Loucy (cell line): ENCODE measurements around the gene SMG6.

Source experiments
- H2AFZ ChIP-seq: fragments of 200-600 bp; sonication (generic); 2 replicates; pipeline ENCODE4 v1.6.0; 2016; ENCODE audit warnings: antibody characterized with exemption, mild to moderate bottlenecking, low read length, moderate library complexity
- H3F3A ChIP-seq: fragments of 200-600 bp; 2 replicates; pipeline ENCODE4 v1.6.0; 2016; ENCODE audit warnings: antibody characterized with exemption, low read depth, mild to moderate bottlenecking
- H3K27me3 ChIP-seq: fragments of 200-600 bp; sonication (generic); 2 replicates; pipeline ENCODE4 v1.6.1; 2014; ENCODE audit warnings: low read length, mild to moderate bottlenecking; ENCODE audit not compliant: insufficient read depth, poor library complexity, severe bottlenecking
- H3K36me3 ChIP-seq: fragments of 200-600 bp; sonication (generic); 2 replicates; pipeline ENCODE4 v1.6.1; 2016; ENCODE audit warnings: low read length; ENCODE audit not compliant: insufficient read depth
- H3K4me1 ChIP-seq: fragments of 200-600 bp; sonication (generic); 2 replicates; pipeline ENCODE4 v1.5.1; 2014; ENCODE audit warnings: low read length, mild to moderate bottlenecking; ENCODE audit not compliant: insufficient read depth, poor library complexity, severe bottlenecking
- H3K4me2 ChIP-seq: fragments of 200-600 bp; sonication (generic); 2 replicates; pipeline ENCODE4 v1.6.0; 2014; ENCODE audit warnings: antibody characterized with exemption, low read length, low read depth, mild to moderate bottlenecking; ENCODE audit not compliant: poor library complexity, severe bottlenecking
- H3K4me3 ChIP-seq: fragments of 200-600 bp; sonication (generic); 2 replicates; pipeline ENCODE4 v1.5.1; 2014; ENCODE audit warnings: low read length, mild to moderate bottlenecking, mixed read lengths; ENCODE audit not compliant: poor library complexity, severe bottlenecking
- H3K79me2 ChIP-seq: fragments of 200-600 bp; sonication (generic); 2 replicates; pipeline ENCODE4 v1.6.1; 2014; ENCODE audit warnings: low read length; ENCODE audit not compliant: insufficient read depth
- H3K9ac ChIP-seq: fragments of 200-600 bp; sonication (generic); 2 replicates; pipeline ENCODE4 v1.6.0; 2014; ENCODE audit warnings: mild to moderate bottlenecking, low read depth, low read length, moderate library complexity; ENCODE audit not compliant: poor library complexity, severe bottlenecking
- H3K9me2 ChIP-seq: fragments of 200-600 bp; sonication (generic); replicated peaks from 2 replicates; pipeline ENCODE4 v1.6.1; 2016; ENCODE audit warnings: low read depth, low read length, mixed read lengths
- H3K9me3 ChIP-seq: fragments of 200-600 bp; sonication (generic); 2 replicates; pipeline ENCODE4 v1.6.1; 2014; ENCODE audit warnings: mild to moderate bottlenecking, antibody characterized with exemption, low read length, low read depth; ENCODE audit not compliant: insufficient read depth
- H4K20me1 ChIP-seq: fragments of 200-600 bp; sonication (generic); 2 replicates; pipeline ENCODE4 v1.6.0; 2014; ENCODE audit warnings: antibody characterized with exemption, low read length, mild to moderate bottlenecking; ENCODE audit not compliant: insufficient read depth, poor library complexity, severe bottlenecking
- CTCF ChIP-seq: fragments of 200-600 bp; sonication (generic); conservative IDR thresholded peaks from 2 replicates; pipeline ENCODE4 v1.5.1; 2014; ENCODE audit warnings: mild to moderate bottlenecking, antibody characterized with exemption, low read length
- EZH2phosphoT487 ChIP-seq: fragments of 200-600 bp; IDR thresholded peaks from 2 replicates; pipeline ENCODE4 v1.6.1; 2018; ENCODE audit warnings: antibody characterized with exemption, mild to moderate bottlenecking, moderate library complexity, borderline replicate concordance

The SMG6 gene

GRCh38 chr17:2323629-2324314 is 20.2 kb upstream of the SMG6 start:
- Histone ChIP-seq H2AFZ (no peak overlapping the region), H3K79me2 (peaks cover under 1% of the 10 kb centered on the region; the same call in 1 of the 2 replicates), H4K20me1 (peaks cover 4% of the 10 kb centered on the region), H3K4me2 (no peak overlapping the region), H3K9me2 (no peaks in the 10 kb centered on the region), H3K9ac (no peak overlapping the region), H3K9me3 (no peaks in the 10 kb centered on the region), H3K27me3 (no peaks in the 10 kb centered on the region), H3F3A (no peaks in the 10 kb centered on the region), H3K4me3 (no peak overlapping the region), H3K4me1 (no peaks in the 10 kb centered on the region), H3K36me3 (peaks cover 48% of the 10 kb centered on the region)
- TF ChIP-seq EZH2phosphoT487: no peak
- TF ChIP-seq CTCF: no peak

- TF ChIP-seq EZH2phosphoT487: no peak
- no peak for TF ChIP-seq CTCF
- Histone ChIP-seq H3K9me3 (no peaks in the 10 kb centered on the region), H3F3A (no peaks in the 10 kb centered on the region), H3K36me3 (peaks cover 36% of the 10 kb centered on the region), H3K9ac (no peak overlapping the region), H3K79me2 (no peaks in the 10 kb centered on the region), H3K4me2 (no peak overlapping the region), H3K27me3 (no peaks in the 10 kb centered on the region), H4K20me1 (no peaks in the 10 kb centered on the region), H3K9me2 (no peaks in the 10 kb centered on the region), H2AFZ (no peak overlapping the region), H3K4me3 (no peak overlapping the region), H3K4me1 (no peaks in the 10 kb centered on the region)
Observed at GRCh38 chr17:2321399-2321798, 17.8 kb upstream of the SMG6 start.

GRCh38 chr17:2319051-2319450 is 15.5 kb upstream of the SMG6 start:
- Histone ChIP-seq H3K4me3 (no peak overlapping the region), H4K20me1 (no peaks in the 10 kb centered on the region), H3K36me3 (peaks cover 14% of the 10 kb centered on the region), H3K4me1 (no peaks in the 10 kb centered on the region), H3F3A (no peaks in the 10 kb centered on the region), H2AFZ (no peak overlapping the region), H3K27me3 (no peaks in the 10 kb centered on the region), H3K4me2 (no peak overlapping the region), H3K9me3 (no peaks in the 10 kb centered on the region), H3K79me2 (no peaks in the 10 kb centered on the region), H3K9ac (no peak overlapping the region), H3K9me2 (no peaks in the 10 kb centered on the region)
- TF ChIP-seq EZH2phosphoT487 (no peak), CTCF (no peak)
